ENCODE data around the gene PLXNB2. TPM values are rescaled to one million over a fixed set of nuclear protein-coding genes. Genes with fewer than 3 reads are reported as not detected.

Gene PLXNB2
- total RNA-seq (130 and 209 TPM in 2 replicates), polyA plus RNA-seq (62.7 and 72.9 TPM in 2 replicates), polyA minus RNA-seq (ENCODE audit: low replicate concordance) (337 and 393 TPM in 2 replicates)
- polyA plus RNA-seq (2012): 127 and 141 TPM in 2 replicates

GRCh38 chr22:50306753-50307749 is at the start of gene PLXNB2:
PLXNB2 (minus strand) TSS chr22:50307646; CDS start chr22:50290584, 17,062 bp downstream.
- Histone ChIP-seq H3K36me3 (ENCODE audit: control insufficient read depth, insufficient read depth, low read length) (peaks cover 10% of the 10 kb centered on the region), H2AFZ (ENCODE audit: low read length) (no peak within 1 kb of the TSS), H3K4me3 (replicated peaks in 1 of 4; ENCODE audit: control extremely low read depth in 1 of 4, insufficient read depth in 1 of 4, low read depth in 3 of 4, low read length in 4 of 4) (peak within 1 kb of the TSS; percentile 70 to 96 (median 75)), H3K79me2 (ENCODE audit: control insufficient read depth, insufficient read depth, low read length) (peaks cover 46% of the 10 kb centered on the region), H3K4me2 (ENCODE audit: extremely low read depth, insufficient read depth, low read length) (peak within 1 kb of the TSS; percentile 52), H3K9me3 (ENCODE audit: control insufficient read depth, insufficient read depth, low read depth, low read length) (no peaks in the 10 kb centered on the region), H3K27me3 (ENCODE audit: control insufficient read depth, insufficient read depth, low read length) (no peaks in the 10 kb centered on the region), H3K9ac (ENCODE audit: insufficient read depth, low read length) (peak within 1 kb of the TSS; percentile 81), H3K27ac (ENCODE audit: insufficient read depth, low read length) (peak within 1 kb of the TSS; percentile 83), H4K20me1 (ENCODE audit: control insufficient read depth, extremely low read depth, insufficient read depth, low read length) (no peaks in the 10 kb centered on the region), H3K4me1 (ENCODE audit: control insufficient read depth, extremely low read depth, insufficient read depth, low read length) (peaks cover 43% of the 10 kb centered on the region)
- DNase-seq (ENCODE audit: low read depth in 2 of 2): peak; percentile 79 to 87
- TF ChIP-seq EZH2 (IDR thresholded peaks at IDR 0.05; ENCODE audit: low read length, missing control alignments) (no peak), CTCF (conservative IDR thresholded peaks at IDR 0.05 in 1 of 2, IDR thresholded peaks at IDR 0.05 in 1 of 2; ENCODE audit: low read depth in 1 of 2, low read length in 2 of 2) (no peak)

- H3K79me2 ChIP-seq (ENCODE audit: control insufficient read depth, insufficient read depth, low read length): peaks cover 47% of the 10 kb centered on the region
- H3K36me3 ChIP-seq (ENCODE audit: control insufficient read depth, insufficient read depth, low read length): no peaks in the 10 kb centered on the region
- no peak overlapping the region for H2AFZ ChIP-seq (ENCODE audit: low read length)
- no peak for TF ChIP-seq CTCF (conservative IDR thresholded peaks at IDR 0.05 in 1 of 2, IDR thresholded peaks at IDR 0.05 in 1 of 2; ENCODE audit: low read depth in 1 of 2, low read length in 2 of 2)
- TF ChIP-seq EZH2 (IDR thresholded peaks at IDR 0.05; ENCODE audit: low read length, missing control alignments): no peak
- DNase-seq (ENCODE audit: low read depth in 2 of 2): no peak
- no peak overlapping the region for H3K4me3 ChIP-seq (replicated peaks in 1 of 4; ENCODE audit: control extremely low read depth in 1 of 4, insufficient read depth in 1 of 4, low read depth in 3 of 4, low read length in 4 of 4)
- no peak overlapping the region for H3K27ac ChIP-seq (ENCODE audit: insufficient read depth, low read length)
- no peaks in the 10 kb centered on the region for H4K20me1 ChIP-seq (ENCODE audit: control insufficient read depth, extremely low read depth, insufficient read depth, low read length)
- H3K4me1 ChIP-seq (ENCODE audit: control insufficient read depth, extremely low read depth, insufficient read depth, low read length): no peaks in the 10 kb centered on the region
- no peak overlapping the region for H3K4me2 ChIP-seq (ENCODE audit: extremely low read depth, insufficient read depth, low read length)
- H3K9ac ChIP-seq (ENCODE audit: insufficient read depth, low read length): no peak overlapping the region
- H3K27me3 ChIP-seq (ENCODE audit: control insufficient read depth, insufficient read depth, low read length): no peaks in the 10 kb centered on the region
- no peaks in the 10 kb centered on the region for H3K9me3 ChIP-seq (ENCODE audit: control insufficient read depth, insufficient read depth, low read depth, low read length)
Measured at GRCh38 chr22:50357222-50357621, 49.8 kb upstream of the PLXNB2 start.

- Histone ChIP-seq H4K20me1 (ENCODE audit: control insufficient read depth, extremely low read depth, insufficient read depth, low read length) (no peaks in the 10 kb centered on the region), H3K4me3 (replicated peaks in 1 of 4; ENCODE audit: control extremely low read depth in 1 of 4, insufficient read depth in 1 of 4, low read depth in 3 of 4, low read length in 4 of 4) (no peak overlapping the region), H3K4me2 (ENCODE audit: extremely low read depth, insufficient read depth, low read length) (no peak overlapping the region), H3K9me3 (ENCODE audit: control insufficient read depth, insufficient read depth, low read depth, low read length) (no peaks in the 10 kb centered on the region), H3K9ac (ENCODE audit: insufficient read depth, low read length) (no peak overlapping the region), H3K4me1 (ENCODE audit: control insufficient read depth, extremely low read depth, insufficient read depth, low read length) (no peaks in the 10 kb centered on the region), H3K79me2 (ENCODE audit: control insufficient read depth, insufficient read depth, low read length) (peaks cover 36% of the 10 kb centered on the region), H2AFZ (ENCODE audit: low read length) (no peak overlapping the region), H3K36me3 (ENCODE audit: control insufficient read depth, insufficient read depth, low read length) (no peaks in the 10 kb centered on the region), H3K27me3 (ENCODE audit: control insufficient read depth, insufficient read depth, low read length) (no peaks in the 10 kb centered on the region), H3K27ac (ENCODE audit: insufficient read depth, low read length) (no peak overlapping the region)
- no peak for DNase-seq (ENCODE audit: low read depth in 2 of 2)
- TF ChIP-seq CTCF (conservative IDR thresholded peaks at IDR 0.05 in 1 of 2, IDR thresholded peaks at IDR 0.05 in 1 of 2; ENCODE audit: low read depth in 1 of 2, low read length in 2 of 2) (no peak), EZH2 (IDR thresholded peaks at IDR 0.05; ENCODE audit: low read length, missing control alignments) (no peak)
Measured at GRCh38 chr22:50356186-50356585, 48.7 kb upstream of the PLXNB2 start.
